ENCODE measurements around the gene TMEM151B.
"Not testable (repeated sequence)": the region's sequence is repeated elsewhere in the genome, so short reads cannot be mapped to it uniquely, and the experiment has no call there.

TMEM151B gene

GRCh38 chr6:44309092-44309491, 38.8 kb downstream of the TMEM151B start:
- no peak for DNase-seq

- no peak for DNase-seq
Measured at GRCh38 chr6:44309631-44310030, 39.4 kb downstream of the TMEM151B start.

GRCh38 chr6:44310241-44310640, 40.0 kb downstream of the TMEM151B start:
- DNase-seq = no peak

DNA sequence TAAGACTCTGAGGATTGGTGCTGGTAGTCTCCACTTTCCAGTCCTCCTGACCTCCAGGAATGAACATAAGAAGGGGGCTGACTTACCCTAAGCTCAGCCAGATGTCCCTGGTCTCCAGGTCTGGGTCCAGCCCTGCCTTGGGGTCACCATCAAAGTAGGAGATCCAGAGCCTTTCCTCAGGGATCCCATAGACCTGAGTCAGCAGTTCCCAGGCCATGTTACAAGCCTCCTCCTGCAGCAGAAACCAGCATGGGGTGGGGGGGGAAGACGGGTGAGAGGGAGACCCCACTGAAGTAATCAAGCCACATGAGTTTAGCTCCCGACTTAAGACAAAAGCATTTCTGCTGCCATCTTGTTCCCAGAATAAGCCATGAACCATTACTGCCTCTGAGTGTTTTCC, 41.1 kb downstream of the TMEM151B start:
- no peak for DNase-seq

- no peak for DNase-seq
Measured at GRCh38 chr6:44311767-44312166, 41.5 kb downstream of the TMEM151B start.

- peak; percentile 52 for DNase-seq
Measured at GRCh38 chr6:44312901-44313788, 42.9 kb downstream of the TMEM151B start, which contains the start of gene AARS2. AARS2 (minus strand) TSS chr6:44313347; CDS start chr6:44313323, 24 bp downstream.

- not testable (repeated sequence) for DNase-seq
Measured at GRCh38 chr6:44314657-44315056, 44.4 kb downstream of the TMEM151B start.

GRCh38 chr6:44315516-44315915, 45.3 kb downstream of the TMEM151B start:
- no peak for DNase-seq

GRCh38 chr6:44315951-44316350, 45.7 kb downstream of the TMEM151B start:
- DNase-seq = no peak

DNA sequence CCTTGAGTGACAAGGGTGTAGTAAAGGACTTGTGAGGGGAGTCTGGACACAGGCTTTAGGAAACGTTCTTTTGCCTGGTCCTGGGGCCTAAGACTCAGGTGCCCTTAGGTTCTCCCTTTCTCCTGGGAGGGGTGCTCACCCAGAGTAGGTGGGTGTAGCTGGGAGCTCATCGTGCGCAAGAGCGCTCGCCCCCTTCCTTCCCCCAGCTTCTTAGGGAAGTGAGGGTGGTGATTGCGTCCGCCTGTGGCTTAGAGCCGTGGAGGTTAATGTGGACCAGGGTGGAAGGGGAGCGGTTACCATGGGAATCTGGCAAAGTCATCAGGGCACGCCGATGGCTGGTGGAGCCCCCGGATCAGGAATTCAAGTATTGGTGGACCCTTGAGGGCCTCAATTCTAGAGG, 46.2 kb downstream of the TMEM151B start:
- DNase-seq = no peak

DNA sequence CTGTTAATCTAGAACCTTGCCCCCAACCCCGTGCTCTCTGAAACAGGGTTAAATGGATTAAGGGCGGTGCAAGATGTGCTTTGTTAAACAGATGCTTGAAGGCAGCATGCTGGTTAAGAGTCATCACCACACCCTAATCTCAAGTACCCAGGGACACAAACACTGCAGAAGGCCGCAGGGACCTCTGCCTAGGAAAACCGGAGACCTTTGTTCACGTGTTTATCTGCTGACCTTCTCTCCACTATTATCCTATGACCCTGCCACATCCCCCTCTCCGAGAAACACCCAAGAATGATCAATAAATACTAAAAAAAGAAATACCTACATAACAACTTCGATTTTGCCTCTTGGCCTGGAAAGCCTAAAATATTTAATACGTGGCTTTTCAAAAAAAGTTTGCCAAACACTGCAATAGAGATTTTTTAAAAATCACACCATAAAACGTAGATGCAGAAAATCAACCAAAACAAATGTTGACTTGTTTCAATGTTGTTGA, 46.9 kb downstream of the TMEM151B start:
- not testable (repeated sequence) for DNase-seq

GRCh38 chr6:44321210-44321609, 51.0 kb downstream of the TMEM151B start:
- DNase-seq = no peak

DNA sequence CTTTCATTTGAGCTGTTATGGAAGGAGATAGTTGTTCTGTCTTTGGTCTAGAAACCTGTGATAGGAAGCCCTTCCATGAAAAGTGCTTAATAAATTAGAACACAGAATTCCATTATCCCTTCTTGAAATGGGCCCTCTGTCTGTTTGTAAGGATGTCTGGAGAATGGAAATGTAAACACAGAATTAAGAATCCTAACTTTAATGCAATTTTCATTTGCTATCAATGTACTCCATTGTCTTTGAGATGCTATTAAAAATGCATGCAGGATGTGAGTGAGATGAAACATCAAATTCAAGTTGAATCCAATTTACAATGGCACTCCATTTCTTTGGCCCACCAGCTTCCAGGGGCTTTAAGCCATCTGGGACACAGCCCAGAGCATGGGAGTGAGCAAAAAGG, 56.8 kb downstream of the TMEM151B start:
- DNase-seq = no peak

DNA sequence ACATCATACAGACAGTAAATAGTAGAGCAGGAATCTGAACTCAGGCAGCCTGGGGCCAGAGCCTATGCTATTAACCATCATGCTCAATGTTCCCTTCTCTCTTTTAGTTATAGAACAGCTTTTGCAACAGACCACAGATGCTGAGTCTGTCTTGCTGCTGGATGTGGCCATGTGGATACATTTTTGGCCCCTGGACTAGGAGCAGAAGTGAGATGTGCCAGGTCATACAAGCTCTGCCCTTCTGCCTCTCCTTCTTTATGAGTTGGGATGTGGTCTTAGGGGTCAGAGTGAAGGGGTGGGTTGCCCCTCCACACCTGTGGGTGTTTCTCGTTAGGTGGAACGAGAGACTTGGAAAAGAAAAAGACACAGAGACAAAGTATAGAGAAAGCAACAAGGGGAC, 57.5 kb downstream of the TMEM151B start:
- DNase-seq = no peak

GRCh38 chr6:44328203-44328602, 58.0 kb downstream of the TMEM151B start:
- not testable (repeated sequence) for DNase-seq

DNA sequence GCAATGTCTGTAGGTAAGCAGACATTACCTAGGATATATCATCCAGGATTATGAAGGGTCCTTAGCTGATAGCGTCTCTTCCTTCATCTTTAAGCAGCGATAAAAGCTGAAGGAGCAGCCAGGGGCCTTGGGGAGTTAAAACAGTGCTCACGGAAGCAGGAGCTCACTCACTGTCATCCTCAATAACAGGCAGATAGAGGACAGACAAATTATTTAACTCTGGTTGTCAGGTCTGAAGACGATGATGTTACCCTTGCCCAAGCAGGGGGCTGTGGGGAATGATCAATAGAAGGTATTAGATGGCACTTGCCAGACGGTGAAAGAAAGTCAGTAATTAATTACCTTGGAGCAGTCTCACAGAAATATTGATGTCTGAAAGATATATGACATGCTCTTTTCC, 59.6 kb downstream of the TMEM151B start:
- DNase-seq = no peak

DNA sequence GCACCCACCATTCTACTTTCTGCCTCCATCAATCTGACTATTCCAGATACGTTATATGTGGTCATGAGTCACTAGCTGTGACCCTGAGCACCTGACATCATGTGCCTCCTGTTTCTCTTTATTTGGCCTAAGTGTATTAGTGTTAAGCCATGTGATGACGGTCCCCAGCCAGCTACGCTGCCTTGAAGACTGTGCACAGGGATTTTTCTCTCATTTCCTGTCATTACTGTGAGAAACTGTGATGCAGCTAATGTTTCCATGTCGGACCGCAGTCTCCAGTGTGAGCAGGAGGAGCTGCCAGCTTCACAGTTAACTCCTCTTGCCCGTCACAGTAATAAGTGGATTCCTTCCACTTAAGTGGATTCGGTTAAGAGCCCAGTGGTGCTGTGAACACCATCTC, 62.3 kb downstream of the TMEM151B start:
- peak; percentile 61 for DNase-seq

GRCh38 chr6:44333273-44333919, 63.1 kb downstream of the TMEM151B start:
- no peak for DNase-seq

DNA sequence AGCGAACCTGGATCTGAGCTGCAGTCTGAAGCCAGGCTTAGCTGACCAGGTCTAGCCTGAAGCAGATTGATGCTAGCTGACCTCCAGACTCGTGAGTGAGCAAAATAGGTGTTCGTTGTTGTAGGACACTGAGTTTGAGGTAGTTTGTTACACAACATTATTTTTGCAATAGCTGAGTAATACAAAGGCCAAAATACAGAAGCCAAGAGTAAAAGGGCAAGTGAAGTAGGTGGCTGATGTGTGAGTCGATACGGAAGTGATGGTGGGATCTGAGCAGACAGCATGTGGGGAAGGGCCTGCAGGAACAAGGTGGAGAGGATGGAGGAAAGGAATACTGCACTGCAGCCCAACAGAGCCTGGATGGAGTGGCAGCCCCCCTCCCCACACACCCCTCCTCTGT, 63.7 kb downstream of the TMEM151B start:
- DNase-seq = no peak

- no peak for DNase-seq
Measured at GRCh38 chr6:44335631-44336030, 65.4 kb downstream of the TMEM151B start.

GRCh38 chr6:44338228-44339122, 68.2 kb downstream of the TMEM151B start:
- DNase-seq = peak; percentile 18

GRCh38 chr6:44339301-44339700, 69.1 kb downstream of the TMEM151B start:
- DNase-seq = no peak
